Activated CD4-positive, alpha-beta T cell treated with anti-CD3 and anti-CD28 coated beads for 48 hours (primary cell): ENCODE results near the gene IQCB1.
"Not testable (repeated sequence)": the region's sequence is repeated elsewhere in the genome, so short reads cannot be mapped to it uniquely, and the experiment has no call there.

ENCODE experiments used
- DNase-seq: peaks from one replicate; pipeline ENCODE4 v3.0.0-alpha.2; 2020

Gene IQCB1

DNA sequence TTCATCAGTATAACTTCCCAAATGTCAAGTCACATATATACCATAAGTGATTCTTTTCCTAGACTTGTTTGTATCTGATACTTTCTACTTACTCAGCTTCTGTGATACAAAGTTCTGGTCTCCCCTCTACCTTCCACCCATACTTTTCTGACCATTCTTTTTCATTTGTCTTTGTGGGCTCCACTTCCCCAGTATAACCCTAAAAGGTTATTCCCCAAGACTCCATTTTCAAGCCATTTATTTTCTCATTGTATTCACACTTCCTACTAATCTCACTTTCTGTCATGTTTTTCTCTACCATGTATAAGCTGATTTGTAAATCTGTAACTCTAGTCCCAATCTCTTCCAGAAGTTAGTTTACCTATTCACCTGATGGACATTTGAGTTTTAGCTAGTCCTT lies 34.0 kb downstream of the IQCB1 start:
- DNase-seq = no peak

DNA sequence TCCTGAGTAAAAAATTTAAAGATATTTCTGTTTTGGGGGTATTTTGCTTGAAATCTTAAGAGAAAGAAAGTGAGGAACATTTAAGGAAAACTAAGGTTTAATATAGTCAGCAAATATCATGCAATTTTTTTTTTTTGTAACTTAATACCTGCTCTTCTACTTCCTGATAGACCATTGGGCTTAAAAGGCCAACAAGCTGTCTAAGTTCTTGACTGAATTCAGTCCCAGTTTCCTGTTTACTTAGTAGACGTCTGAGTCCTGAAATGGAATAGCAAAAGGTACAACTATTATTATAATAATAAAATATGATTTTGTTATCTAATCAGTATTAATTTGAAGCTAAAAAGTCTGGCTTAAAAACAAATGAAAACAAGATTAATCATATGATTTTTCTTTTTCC lies 37.9 kb downstream of the IQCB1 start:
- no peak for DNase-seq

DNA sequence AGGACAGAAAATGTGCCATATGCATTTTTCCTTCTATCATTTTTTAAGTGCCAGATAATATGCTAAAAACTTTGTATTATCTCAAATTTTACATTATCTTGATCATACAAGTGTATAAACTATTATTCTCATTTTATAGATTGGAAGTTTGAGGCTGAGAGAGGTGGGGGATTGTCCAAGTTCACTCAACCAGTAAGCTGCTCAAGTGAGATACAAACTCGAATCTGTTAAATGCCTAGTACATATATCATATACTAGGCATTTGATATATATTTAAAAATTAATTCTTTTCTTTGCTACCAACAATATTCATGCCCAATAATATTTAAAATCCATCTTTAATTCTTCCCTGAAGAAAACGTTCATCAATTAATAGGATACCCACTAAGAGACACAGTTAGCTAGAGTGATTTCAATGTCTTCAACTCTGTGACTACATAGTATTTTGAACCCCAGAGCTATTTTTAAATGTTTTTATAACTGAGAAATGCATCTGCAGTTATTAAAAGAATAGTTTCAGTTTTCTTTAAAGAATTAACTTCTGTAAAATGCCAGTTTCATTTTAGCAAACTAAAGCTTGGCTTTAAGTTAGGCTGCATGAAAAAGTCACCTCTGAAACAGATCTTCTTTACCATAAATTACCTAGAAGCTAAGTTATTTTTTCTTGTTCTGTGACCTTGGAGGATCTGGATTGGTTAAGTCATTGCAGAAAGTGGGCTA lies 40.4 kb downstream of the IQCB1 start:
- DNase-seq = no peak

DNA sequence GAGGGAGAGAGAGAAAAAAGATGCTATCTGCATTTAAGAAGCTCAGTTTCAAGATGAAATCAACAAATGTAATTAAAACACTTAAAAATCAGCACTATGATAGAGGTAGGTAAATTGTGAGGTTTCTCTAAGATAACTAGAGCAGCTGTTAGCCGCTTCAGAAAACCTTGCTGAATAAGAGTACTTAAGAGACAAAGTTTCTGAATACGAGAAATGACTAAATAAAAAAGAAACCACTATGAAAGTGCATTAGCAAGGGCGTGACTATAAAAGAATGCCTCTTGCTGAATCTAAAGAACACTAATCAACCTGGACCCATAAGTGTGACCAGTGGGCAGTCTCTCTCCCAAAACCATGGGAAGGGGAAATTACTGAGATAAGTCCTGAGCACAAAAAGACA lies 41.8 kb downstream of the IQCB1 start:
- no peak for DNase-seq

DNA sequence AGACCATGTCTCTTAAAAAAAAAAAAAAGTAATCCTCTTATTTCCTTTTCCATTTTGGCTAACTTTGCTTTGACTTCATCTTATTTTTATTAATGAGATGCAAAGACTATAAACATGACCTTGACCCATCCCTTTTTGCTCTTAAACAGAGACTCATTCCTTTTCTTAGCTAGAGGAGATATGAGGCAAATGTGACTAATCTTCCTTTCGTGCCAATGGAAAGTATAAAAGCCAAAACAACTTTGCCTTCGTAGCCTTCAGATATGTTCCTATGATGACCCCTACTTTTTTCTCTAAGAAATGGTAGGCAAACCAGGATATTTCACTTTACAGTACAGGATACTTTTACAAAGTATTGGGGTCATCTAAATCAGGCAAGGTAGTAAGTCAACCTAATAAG lies 48.4 kb downstream of the IQCB1 start:
- no peak for DNase-seq

DNA sequence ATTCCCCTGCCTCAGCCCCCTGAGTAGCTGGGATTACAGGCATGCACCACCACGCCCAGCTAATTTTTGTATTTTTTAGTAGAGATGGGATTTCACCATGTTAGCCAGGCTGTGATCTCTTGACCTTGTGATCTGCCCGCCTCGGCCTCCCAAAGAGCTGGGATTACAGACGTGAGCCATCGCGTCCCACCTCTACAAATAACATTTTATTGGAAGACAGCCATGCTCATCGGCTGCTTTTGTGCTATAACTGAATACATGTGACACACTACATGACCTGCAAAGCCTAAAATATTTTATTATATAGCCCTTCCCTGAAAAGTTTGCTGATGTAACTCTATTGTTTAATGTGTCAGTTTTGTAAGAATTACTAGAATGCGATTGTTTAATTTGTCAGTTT lies 52.1 kb downstream of the IQCB1 start:
- DNase-seq = not testable (repeated sequence)

DNA sequence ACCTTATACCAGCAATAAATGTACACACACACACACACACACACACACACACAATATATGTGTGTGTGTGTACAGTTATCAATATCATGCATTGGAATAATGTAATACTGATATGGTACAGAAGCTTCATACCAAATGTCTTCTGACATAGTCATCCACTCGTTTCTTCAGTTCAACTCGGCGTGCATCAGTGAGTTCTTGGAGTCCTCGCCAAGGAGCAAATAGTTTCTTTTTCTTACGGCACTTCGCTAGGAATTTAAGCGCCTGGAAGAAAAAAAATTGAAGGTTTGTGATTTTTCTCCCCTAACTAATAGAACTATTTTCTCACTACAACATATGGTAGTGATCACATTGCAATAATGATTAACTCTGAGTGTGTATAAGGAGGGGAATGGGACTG lies 53.2 kb downstream of the IQCB1 start:
- DNase-seq = no peak

DNA sequence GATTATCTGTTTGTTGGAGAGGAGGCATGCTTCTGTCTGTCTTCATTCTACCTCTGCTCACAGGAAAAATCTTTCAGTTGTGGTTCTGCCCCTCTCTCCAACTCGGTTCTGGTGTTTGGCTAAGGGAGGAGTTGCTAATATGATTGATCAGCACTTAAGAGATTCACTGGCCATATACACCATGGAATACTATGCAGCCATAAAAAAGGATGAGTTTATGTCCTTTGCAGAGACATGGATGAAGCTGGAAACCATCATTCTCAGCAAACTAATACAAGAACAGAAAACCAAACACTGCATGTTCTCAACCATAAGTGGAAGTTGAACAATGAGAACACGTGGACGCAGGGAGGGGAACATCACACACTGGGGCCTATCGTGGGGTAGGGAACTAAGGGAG lies 59.8 kb downstream of the IQCB1 start:
- DNase-seq = not testable (repeated sequence)

DNA sequence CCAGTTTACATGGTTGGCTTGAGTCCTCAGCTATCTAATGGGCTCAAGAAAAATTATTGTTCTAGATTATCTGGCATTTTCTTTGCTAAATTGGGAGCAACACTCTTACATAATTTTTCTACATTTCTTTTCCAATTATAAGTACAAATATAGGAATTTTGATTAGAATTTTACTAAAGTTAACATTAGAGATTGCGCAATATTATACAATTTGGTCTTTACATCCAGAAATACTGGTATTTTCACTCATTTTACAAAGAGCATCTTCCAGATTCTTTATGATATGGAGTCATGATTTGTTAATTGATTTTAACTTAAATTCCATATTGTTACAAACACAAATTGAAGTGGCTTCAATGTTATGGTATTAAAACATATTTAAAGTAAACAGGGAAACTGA lies 65.6 kb downstream of the IQCB1 start:
- DNase-seq = no peak

DNA sequence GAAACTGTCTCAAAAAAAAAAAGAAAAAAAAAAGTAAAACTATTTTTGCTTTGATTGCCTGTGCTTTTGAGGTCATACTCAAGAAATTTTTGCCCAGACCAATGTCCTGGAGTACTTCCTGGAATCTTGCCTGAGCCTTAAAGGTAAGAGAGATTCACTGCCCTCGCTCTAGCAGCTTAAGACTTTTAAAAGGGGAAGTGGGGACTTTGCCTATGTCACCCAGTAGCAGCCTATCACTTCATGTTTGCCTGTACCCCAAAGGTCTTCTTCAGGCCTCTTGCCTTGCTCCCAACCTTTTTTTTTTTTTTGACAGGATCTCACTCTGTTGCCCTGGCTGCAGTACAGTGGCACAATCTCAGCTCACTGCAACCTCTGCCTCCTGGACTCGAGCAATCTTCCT lies 66.4 kb downstream of the IQCB1 start:
- no peak for DNase-seq

DNA sequence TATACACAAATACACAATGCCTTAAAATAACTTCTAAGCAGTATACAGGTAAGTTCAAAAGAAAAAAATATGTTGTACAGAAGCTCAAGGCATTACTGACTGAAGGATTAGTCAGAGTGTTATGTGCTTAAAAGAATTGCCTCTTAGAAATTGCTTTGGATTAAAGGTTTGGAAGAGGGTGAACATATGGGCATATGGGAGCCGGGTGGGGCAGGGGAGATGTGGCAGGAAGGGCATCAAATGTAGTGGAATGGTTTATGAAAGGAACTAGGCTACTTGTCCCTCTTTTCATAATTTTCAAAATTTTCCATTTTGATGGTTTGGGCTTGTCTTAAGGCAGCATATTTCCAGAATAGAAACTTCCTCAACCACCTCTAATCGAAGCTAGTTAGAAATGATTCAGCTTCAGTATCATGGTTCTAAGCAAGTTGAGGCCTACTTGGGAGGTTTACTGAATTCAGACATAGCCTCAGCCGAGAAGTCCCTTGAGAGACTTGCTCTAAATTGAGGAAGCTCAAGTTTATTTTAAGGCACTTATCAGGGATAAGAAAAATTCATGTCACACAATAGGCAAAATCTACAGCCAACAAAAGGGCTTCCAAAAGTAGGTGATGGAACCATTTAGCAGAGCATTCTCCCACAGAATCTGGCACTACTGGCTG lies 75.2 kb downstream of the IQCB1 start:
- DNase-seq = no peak

DNA sequence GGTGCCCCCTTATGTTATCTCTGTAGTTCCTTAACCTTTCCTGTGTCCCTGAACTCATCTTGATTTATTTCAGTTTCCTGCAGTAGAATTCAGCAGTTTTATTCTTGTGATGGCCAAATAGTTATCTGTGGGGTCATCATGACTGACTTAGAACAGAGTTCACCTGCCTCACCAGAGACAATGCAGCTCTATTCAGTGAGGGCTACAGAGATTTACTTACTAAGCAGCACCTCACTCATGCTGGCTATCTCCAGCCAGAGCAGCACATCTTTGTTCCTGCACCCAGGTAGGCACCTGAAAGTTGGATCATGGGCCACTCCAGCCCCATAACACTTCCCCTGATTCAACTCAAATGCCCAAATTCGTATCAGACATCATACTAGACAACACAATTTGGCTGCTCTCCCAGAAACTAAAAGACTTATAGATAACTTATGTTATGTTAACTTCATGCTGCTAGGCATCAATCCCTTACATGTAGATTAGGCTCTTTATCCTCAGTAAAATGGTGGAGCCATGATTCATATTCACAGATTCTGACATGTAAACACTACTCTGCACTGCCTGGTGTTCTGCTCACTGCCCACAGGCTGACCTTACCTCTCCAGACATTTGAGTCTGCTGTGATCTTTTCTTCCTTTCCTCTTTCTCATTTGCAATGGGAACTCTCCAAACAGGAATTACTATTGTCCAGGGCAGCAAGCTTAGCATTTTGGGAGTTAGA lies 76.0 kb downstream of the IQCB1 start:
- no peak for DNase-seq

DNA sequence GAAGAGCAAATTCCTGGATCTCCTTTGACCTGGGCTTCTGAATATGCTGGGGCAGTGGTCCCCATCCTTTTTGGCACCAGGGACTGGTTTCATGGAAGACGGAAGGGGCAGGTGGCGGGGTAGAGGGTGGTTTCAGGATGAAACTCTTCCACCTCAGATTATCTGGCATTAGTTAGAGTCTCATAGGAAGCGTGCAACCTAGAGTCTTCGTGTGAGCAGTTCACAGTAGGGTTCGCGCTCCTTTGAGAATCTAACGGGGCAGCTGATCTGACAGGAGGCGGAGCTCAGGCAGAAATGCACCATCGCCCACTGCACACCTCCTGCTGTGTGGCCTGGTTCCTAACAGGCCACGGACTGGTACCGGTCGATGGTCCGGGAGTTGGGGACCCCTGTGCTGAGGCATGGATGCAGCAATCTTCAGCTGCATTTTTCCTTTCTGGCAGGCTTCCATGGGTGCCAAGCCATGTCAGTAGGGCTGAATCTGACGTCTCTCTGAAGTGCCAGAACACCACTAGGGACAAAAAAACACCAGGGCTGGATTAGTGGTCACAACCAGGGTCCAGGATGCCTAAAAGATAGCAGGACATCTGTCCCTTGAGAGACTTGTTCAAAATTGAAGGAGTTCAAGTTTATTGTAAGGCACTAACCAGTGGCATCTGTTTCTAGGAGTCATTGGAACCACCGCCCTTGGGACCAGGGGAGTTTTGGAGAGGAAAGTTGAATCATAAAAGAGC lies 76.9 kb downstream of the IQCB1 start:
- no peak for DNase-seq

DNA sequence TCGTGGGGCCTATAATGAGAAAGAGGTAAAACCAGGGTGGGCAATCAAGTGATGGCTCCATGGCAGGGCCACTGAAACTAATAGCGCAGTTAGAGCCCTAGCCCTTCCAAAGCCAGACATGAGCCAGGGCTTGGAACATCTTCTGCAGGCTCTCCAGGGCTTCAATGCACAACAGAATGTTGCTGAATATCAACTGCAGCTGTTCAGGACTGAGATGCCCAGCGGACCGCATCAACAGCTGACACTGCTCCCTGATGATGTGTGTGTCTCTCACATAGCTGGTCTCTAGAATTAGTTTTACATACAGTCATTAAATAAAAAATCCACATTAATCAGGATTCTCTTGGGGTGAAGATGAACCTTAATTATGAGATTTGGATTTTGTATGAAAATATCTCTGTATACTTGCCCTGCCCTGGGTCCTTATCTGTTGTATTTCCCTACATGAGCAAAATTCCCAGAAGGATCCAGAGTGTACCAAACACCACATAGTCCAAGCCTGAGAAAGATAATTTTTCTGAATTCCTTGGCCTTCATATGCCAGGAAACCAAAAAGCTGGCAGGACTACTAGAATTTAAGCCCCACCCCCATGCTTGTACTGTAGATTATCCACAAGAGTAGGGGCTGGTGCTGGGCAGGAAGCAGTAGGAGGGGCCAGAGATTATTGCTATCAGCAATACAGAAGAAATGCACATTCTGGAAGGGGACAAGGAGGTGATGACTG lies 77.6 kb downstream of the IQCB1 start:
- DNase-seq = no peak

DNA sequence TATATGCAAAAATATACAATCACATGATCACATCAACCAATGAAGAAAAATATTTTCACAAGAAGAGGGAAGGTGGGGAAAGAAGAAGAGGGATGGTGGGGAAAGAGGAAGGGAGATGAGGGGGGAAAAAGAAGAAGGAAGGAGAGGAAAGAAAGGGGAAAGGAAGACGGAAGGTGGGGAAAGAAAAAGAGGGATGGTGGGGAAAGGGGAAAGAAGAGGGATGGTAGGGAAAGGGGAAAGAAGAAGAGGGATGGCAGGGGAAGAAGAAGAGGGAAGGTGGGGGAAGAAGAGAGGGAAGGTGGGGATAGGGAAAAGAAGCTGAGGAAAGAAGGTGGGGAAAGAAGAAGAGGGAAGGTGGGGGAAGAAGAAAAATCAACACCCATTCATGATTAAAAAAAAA lies 82.1 kb downstream of the IQCB1 start:
- DNase-seq = no peak

DNA sequence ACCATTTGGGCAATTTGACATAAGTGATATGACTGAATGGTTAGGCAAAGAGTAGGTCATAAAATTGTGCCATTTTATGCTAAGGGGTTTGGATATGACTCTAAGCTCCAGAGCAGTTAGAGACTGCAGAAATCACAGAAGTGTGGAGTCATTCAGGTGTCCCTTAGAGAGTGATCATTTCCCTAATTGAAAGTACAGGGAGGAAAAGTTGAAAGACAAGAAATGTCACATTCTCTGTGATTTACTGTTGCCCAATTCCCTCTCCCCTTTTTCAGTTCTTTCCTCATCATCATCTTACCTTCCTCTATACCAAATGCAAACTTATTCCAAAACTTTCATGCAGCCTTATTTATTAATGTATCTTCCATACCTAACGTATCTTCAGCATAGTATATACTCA lies 82.6 kb downstream of the IQCB1 start:
- no peak for DNase-seq

DNA sequence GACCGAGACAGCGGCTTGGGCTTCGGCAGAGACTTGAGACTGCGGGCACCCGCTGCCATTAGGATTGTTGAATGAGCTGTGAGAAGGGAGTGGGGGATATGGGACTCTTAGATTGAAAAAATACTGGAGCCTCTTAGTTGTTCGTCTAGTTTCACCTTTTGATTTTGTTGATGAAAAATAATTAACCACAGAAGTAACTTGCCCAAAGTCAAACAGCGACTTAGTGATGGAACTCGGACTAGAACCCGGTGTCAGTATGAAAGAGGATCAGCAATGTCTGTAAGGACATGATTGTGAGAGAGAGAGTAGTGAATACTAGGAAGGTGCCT lies 84.8 kb downstream of the IQCB1 start:
- no peak for DNase-seq

DNA sequence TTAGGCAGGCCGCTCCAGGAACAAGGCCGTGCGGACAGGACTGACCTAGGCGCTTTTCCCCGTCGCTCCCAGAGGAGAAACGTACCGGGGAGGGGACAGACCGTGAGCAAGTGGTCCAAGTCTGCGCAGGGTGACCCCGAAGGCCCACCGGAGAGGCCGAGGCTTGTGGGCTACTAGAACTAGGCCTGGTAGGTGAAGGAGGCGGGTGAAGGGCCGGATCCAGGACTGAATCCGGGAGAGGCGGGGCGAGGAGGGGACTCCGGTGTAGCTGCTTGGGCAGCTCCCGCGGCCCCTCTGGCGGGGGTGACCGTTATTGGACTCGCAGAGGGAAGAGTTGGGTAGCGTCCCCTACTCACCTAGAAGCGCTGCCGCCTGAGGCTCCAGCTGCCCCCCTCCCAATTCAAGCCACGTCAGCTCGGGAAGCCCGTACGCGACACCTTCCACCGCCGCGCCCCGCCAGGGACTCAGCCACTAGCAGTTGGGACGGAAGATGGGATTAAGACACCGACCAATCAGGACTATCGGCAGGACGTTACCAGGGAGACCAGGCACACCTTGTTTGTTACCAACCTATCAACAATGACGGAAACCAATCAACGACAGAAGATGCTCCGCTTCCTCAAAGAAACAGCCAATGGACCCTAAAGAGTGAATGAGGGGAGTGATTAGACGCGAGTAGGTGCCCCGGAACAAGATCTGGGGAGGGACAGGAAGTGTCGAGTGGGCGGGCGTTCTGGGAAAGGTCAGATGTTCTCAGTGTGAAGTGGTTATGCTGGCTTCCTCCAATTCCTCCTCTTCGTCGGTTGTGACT lies 85.4 kb downstream of the IQCB1 start, which contains the start of gene GOLGB1:
Gene GOLGB1 (minus strand): TSS at position 466 of the 811 bp plus-strand sequence. CDS start 18,770 bp downstream, outside the sequence.
- DNase-seq = peak; percentile 94

DNA sequence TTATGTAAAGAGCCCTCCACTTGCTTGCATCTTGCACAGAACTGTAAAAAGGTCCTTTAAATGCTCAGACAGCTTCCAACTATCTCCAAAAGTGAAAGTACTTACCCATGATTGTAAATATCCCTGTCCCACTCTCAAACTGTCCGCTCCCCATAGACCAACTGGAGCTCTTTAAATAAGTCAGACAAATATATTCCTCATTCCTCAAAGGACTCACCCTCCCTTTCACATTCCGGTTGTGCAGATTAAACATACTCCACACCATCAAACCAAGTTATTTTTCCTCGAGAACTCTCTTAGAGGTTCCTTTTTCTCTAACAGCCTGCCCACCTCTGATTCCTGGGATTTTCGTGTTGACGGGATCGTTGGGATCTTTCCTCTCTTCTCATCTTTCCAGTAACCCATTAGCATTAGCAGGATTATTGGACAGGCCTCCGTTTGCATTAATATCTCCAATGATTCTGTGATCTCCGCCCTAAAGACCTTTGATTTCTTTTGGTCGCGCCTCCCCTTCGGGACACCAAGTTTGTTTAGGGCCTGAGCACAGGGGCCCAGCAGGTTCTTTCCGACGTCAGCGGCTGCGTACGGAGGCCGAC lies 86.1 kb downstream of the IQCB1 start:
- DNase-seq = no peak

DNA sequence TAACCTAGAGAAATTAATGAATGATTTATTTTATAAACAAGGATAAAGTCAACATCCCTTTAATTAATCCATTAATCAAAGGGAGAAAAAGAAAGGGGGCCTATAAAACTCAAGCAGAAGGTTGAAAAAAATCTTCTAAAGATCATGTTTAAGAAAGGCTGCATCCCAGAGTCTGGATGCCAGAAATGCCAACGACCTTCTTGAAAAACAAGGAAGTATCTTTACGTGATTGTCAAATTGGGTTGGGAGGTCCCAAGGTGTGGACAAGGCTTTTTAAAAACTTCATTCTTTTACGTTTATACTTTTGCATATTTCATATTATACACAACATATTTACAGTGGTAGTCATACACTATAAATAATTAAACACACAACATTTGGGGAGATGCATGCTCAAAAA lies 86.9 kb downstream of the IQCB1 start:
- no peak for DNase-seq

DNA sequence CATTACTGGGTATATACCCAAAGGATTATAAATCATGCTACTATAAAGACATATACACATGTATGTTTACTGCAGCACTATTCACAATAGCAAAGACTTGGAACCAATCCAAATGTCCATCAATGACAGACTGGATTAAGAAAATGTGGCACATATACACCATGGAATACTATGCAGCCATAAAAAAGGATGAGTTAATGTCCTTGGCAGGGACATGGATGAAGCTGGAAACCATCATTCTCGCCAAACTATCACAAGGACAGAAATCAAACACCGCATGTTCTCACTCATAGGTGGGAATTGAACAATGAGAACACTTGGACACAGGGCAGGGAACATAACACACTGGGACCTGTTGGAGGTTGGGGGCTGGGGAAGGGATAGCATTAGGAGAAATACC lies 91.8 kb downstream of the IQCB1 start:
- not testable (repeated sequence) for DNase-seq

DNA sequence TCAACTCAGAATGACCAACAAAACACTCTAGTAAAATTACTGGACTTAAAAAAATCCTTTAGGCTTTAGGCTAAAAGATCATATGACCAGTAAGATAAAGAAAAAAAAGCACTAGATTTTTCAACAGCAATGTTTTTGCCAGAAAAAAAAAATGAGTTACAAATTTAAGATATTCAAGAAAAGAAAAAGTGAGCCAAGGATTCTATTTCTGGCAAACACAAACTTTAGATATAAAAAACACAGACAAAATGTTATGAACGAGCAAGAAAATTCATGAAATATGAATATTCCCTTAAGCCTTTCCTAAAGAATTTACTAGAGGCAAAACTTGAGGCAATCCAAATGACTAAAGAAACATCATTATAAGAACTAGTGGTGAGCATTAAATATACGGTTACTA lies 94.0 kb downstream of the IQCB1 start:
- DNase-seq = no peak
